Measurements from ENCODE around the gene MALAT1. TPM values are rescaled to one million over a fixed set of nuclear protein-coding genes. Genes with fewer than 3 reads are reported as not detected.

The MALAT1 gene
- total and polyA plus RNA-seq, 2 donors from 2014 or later, result 219 to 15,262 TPM

DNA sequence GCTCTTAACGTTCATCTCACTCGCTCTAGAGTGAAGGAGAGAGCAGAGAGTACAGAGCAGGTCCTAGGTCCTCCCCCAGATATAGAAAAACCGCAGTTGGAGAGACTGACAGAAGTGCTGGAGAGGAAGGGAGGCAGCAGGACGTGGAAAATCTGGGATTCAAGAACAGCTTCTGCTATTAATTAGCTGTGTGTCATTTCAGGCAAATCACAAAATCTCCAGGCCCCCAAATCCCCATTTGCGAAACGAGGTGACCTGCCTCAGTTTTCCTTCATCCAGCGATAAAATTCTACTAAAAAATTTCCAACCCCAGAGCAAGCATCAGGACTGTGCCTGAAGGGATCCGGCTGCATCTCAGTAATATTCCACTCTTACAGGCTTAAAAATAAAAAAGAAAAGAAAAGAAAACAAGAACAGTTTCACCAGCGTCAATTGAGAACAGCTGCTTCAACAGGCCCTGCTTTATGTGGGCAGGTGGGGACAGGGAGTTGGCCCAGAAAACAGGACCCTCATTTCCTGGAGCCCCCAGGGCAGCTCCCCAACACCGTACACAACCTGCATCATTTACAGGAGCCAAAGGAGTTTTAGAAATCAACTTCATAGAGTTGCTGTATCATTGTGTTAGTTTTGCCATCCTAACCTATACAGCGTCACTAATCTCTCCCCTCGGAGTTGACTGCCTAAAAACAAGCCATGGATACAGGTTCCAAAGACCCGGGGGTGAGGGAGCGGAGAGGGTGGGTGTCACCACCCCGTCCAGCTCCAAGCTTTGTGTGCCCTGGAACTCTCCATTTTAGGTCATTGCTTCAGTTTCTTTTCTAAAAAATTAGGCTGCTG is 2.3 kb upstream of the MALAT1 start:
- no peaks in the 10 kb centered on the region for H3K27me3 ChIP-seq (ENCODE audit: control insufficient read depth, insufficient read depth, low read length)
- H3K9me3 ChIP-seq (ENCODE audit: control insufficient read depth in 2 of 3, insufficient read depth in 1 of 3, low read length in 3 of 3), result no peaks in the 10 kb centered on the region
- H3K36me3 ChIP-seq (ENCODE audit: control insufficient read depth in 2 of 3, insufficient read depth in 3 of 3, low read length in 3 of 3), result peaks cover 0 to 16% (median 2%) of the 10 kb centered on the region in 3 donors
- H3K27ac ChIP-seq (ENCODE audit: low read depth in 2 of 2, low read length in 2 of 2), result peak overlapping the region; percentile 99
- TF ChIP-seq, protein P1, sequence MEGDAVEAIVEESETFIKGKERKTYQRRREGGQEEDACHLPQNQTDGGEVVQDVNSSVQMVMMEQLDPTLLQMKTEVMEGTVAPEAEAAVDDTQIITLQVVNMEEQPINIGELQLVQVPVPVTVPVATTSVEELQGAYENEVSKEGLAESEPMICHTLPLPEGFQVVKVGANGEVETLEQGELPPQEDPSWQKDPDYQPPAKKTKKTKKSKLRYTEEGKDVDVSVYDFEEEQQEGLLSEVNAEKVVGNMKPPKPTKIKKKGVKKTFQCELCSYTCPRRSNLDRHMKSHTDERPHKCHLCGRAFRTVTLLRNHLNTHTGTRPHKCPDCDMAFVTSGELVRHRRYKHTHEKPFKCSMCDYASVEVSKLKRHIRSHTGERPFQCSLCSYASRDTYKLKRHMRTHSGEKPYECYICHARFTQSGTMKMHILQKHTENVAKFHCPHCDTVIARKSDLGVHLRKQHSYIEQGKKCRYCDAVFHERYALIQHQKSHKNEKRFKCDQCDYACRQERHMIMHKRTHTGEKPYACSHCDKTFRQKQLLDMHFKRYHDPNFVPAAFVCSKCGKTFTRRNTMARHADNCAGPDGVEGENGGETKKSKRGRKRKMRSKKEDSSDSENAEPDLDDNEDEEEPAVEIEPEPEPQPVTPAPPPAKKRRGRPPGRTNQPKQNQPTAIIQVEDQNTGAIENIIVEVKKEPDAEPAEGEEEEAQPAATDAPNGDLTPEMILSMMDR (IDR thresholded peaks at IDR 0.05; ENCODE audit: borderline replicate concordance, extremely low read depth, insufficient read depth), result no peak
- intact Hi-C loops (cut with DNase I), result no loop called here
- peak in 3 of 5 donors; percentile 67 to 74 (median 69) for DNase-seq
- H3K4me1 ChIP-seq (ENCODE audit: control insufficient read depth in 2 of 3, insufficient read depth in 2 of 3, low read depth in 1 of 3, low read length in 3 of 3), result peaks cover 2 to 43% (median 36%) of the 10 kb centered on the region in 3 donors
- peak overlapping the region; percentile 40 to 53 (median 51) for H3K4me3 ChIP-seq (ENCODE audit: low read length in 3 of 3)
- peak overlapping the region; percentile 37 to 92 (median 50) for H3K9ac ChIP-seq (ENCODE audit: low read length in 3 of 3)
- no peak for FAIRE-seq

DNA sequence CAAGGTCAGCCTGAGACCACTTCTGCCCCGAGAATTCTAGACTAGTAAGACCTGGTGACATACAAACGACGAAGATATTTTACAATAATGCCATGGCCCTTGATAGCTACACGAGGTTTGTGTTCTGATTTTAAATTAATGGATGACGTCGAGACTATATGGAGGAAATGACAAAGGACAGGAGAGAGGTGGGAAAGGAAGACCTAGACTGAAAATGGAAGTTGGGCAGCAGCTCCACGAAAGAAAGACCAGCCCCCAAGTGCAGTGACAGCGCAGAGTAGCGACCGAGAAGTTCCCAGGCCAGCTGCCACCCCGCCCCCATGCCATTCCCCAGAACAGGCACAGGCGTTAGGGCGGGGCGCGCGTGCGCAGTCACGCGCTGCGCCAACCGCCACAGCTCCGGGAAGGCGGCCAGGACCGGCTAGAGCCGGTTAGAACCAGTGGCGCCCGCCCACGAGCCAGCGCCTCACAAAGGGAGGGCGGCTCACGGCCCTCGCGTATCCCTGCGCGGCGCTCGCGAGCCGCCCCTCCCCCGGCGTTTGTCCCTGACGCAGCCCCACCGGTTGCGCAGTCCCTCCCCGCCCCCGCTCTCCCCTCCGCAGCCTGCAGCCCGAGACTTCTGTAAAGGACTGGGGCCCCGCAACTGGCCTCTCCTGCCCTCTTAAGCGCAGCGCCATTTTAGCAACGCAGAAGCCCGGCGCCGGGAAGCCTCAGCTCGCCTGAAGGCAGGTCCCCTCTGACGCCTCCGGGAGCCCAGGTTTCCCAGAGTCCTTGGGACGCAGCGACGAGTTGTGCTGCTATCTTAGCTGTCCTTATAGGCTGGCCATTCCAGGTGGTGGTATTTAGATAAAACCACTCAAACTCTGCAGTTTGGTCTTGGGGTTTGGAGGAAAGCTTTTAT is 1.5 kb upstream of the MALAT1 start:
- intact Hi-C loops (cut with DNase I), result no loop called here
- no peaks in the 10 kb centered on the region for H3K9me3 ChIP-seq (ENCODE audit: control insufficient read depth in 2 of 3, insufficient read depth in 1 of 3, low read length in 3 of 3)
- TF ChIP-seq, protein P1 (IDR thresholded peaks at IDR 0.05; ENCODE audit: borderline replicate concordance, extremely low read depth, insufficient read depth), result no peak
- FAIRE-seq (no peak), DNase-seq (peak; percentile 99 to 100 (median 99))
- no peaks in the 10 kb centered on the region for H3K27me3 ChIP-seq (ENCODE audit: control insufficient read depth, insufficient read depth, low read length)
- H3K4me1 ChIP-seq (ENCODE audit: control insufficient read depth in 2 of 3, insufficient read depth in 2 of 3, low read depth in 1 of 3, low read length in 3 of 3), result peaks cover 0 to 34% (median 28%) of the 10 kb centered on the region in 3 donors
- peaks cover 5 to 24% (median 7%) of the 10 kb centered on the region in 3 donors for H3K36me3 ChIP-seq (ENCODE audit: control insufficient read depth in 2 of 3, insufficient read depth in 3 of 3, low read length in 3 of 3)
- H3K4me3 ChIP-seq (ENCODE audit: low read length in 3 of 3), result peak overlapping the region; percentile 81 to 93 (median 91)
- peak overlapping the region; percentile 84 to 100 (median 100) for H3K9ac ChIP-seq (ENCODE audit: low read length in 3 of 3)
- H3K27ac ChIP-seq (ENCODE audit: low read depth in 2 of 2, low read length in 2 of 2), result peak overlapping the region; percentile 99

DNA sequence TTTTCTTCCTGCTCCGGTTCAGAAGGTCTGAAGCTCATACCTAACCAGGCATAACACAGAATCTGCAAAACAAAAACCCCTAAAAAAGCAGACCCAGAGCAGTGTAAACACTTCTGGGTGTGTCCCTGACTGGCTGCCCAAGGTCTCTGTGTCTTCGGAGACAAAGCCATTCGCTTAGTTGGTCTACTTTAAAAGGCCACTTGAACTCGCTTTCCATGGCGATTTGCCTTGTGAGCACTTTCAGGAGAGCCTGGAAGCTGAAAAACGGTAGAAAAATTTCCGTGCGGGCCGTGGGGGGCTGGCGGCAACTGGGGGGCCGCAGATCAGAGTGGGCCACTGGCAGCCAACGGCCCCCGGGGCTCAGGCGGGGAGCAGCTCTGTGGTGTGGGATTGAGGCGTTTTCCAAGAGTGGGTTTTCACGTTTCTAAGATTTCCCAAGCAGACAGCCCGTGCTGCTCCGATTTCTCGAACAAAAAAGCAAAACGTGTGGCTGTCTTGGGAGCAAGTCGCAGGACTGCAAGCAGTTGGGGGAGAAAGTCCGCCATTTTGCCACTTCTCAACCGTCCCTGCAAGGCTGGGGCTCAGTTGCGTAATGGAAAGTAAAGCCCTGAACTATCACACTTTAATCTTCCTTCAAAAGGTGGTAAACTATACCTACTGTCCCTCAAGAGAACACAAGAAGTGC is 661 bp upstream of the MALAT1 start:
- FAIRE-seq (no peak), DNase-seq (peak in 3 of 5 donors; percentile 68 to 80 (median 79))
- intact Hi-C loops (cut with DNase I), result no loop called here
- Histone ChIP-seq H3K27me3 (ENCODE audit: control insufficient read depth, insufficient read depth, low read length) (no peaks in the 10 kb centered on the region), H3K9me3 (ENCODE audit: control insufficient read depth in 2 of 3, insufficient read depth in 1 of 3, low read length in 3 of 3) (no peaks in the 10 kb centered on the region), H3K4me3 (ENCODE audit: low read length in 3 of 3) (peak overlapping the region; percentile 81 to 93 (median 91)), H3K4me1 (ENCODE audit: control insufficient read depth in 2 of 3, insufficient read depth in 2 of 3, low read depth in 1 of 3, low read length in 3 of 3) (peaks cover 0 to 26% (median 20%) of the 10 kb centered on the region in 3 donors), H3K36me3 (ENCODE audit: control insufficient read depth in 2 of 3, insufficient read depth in 3 of 3, low read length in 3 of 3) (peaks cover 10 to 32% (median 13%) of the 10 kb centered on the region in 3 donors), H3K27ac (ENCODE audit: low read depth in 2 of 2, low read length in 2 of 2) (peak overlapping the region; percentile 99), H3K9ac (ENCODE audit: low read length in 3 of 3) (peak overlapping the region; percentile 84 to 100 (median 100))
- TF ChIP-seq, protein P1 (IDR thresholded peaks at IDR 0.05; ENCODE audit: borderline replicate concordance, extremely low read depth, insufficient read depth), result no peak
